ENCODE data around the gene IL2RA.
"Not testable (repeated sequence)": the region's sequence is repeated elsewhere in the genome, so short reads cannot be mapped to it uniquely, and the experiment has no call there.

The IL2RA gene

DNA sequence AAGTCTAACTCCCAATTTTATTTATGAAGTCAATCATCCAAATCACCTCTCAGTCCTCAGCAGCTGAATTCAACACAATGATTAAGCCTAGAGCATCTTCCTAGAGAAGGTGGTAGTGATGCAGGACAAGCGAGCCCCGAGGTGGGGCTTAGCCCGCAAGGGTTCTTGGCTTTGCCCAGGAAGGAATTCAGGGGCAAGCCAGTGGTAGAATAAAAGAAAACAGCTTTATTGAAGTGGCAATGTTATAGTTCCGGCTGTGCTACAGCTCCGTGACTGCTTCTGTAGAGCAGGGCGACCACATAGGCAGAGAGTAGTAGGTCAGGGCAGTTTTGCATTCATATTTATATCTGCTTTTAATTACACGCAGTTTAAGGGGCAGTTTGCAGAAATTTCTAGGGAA lies 18.1 kb downstream of the IL2RA start:
- no peaks in the 10 kb centered on the region for H3K4me1 ChIP-seq (ENCODE audit: control insufficient read depth, insufficient read depth, low read length)
- H3K9me3 ChIP-seq (ENCODE audit: control insufficient read depth, insufficient read depth, low read length): no peaks in the 10 kb centered on the region
- no peaks in the 10 kb centered on the region for H3K36me3 ChIP-seq (ENCODE audit: control insufficient read depth, insufficient read depth, low read length)
- no peak overlapping the region for H3K4me3 ChIP-seq (ENCODE audit: low read depth, low read length)
- H3K9ac ChIP-seq (ENCODE audit: low read depth, low read length): no peak overlapping the region
- no peaks in the 10 kb centered on the region for H3K27me3 ChIP-seq (ENCODE audit: control insufficient read depth, insufficient read depth, low read length)

DNA sequence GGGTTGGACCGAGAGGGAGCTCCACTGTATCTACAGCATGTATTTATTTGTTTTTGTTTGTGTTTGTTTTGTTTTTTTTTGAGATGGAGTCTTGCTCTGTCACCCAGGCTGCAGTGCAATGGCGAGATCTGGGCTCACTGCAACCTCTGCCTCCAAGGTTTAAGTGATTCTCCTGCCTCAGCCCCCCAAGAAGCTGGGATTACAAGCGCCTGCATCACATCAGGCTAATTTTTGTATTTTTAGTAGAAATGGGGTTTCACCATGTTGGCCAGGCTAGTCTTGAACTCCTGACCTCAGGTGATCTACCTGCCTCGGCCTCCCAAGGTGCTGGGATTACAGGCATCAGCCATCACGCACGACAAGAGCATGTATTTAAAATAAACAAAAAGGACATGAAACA lies 18.8 kb downstream of the IL2RA start:
- not testable (repeated sequence) for H3K4me3 ChIP-seq (ENCODE audit: low read depth, low read length); H3K36me3 ChIP-seq (ENCODE audit: control insufficient read depth, insufficient read depth, low read length); H3K9ac ChIP-seq (ENCODE audit: low read depth, low read length); H3K27me3 ChIP-seq (ENCODE audit: control insufficient read depth, insufficient read depth, low read length); H3K9me3 ChIP-seq (ENCODE audit: control insufficient read depth, insufficient read depth, low read length); H3K4me1 ChIP-seq (ENCODE audit: control insufficient read depth, insufficient read depth, low read length)

DNA sequence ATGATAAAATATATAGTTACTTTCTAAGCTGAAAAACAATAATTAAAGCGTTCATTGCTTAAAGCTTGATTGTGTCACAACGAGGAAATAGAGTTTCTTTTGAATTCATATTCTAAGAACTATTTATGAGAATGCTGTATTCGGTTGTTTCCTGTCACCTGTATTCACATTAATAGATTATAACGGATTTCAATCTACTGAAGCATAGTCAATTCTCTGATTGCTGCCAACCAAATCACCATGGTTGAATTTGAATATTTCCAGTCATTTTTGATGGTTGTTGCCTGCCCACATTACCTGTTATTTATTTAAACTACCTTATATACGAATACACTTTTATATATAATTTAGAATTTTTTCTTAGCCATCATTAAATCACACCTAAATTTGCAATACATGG lies 22.0 kb downstream of the IL2RA start:
- Histone ChIP-seq H3K36me3 (ENCODE audit: control insufficient read depth, insufficient read depth, low read length) (no peaks in the 10 kb centered on the region), H3K4me3 (ENCODE audit: low read depth, low read length) (no peak overlapping the region), H3K4me1 (ENCODE audit: control insufficient read depth, insufficient read depth, low read length) (no peaks in the 10 kb centered on the region), H3K27me3 (ENCODE audit: control insufficient read depth, insufficient read depth, low read length) (no peaks in the 10 kb centered on the region), H3K9me3 (ENCODE audit: control insufficient read depth, insufficient read depth, low read length) (no peaks in the 10 kb centered on the region), H3K9ac (ENCODE audit: low read depth, low read length) (no peak overlapping the region)

DNA sequence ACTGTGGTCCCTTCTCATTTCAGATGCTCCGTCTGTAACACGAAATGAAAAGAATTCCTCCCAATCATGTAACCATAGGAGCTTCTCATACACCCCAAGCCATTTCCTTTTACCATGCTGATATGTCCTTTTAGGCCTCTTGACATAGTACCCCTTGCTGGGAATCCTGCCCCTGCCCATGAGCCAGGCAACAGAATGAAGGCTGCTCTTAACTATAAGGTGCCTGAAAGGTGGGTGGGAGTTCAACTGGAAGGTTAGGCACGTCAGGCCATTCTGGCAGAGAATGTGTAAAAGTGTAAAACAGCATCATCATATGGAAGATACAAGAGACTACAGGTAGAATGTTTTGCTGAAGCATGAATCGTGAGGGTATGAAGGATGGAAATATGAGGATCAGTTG lies 22.5 kb downstream of the IL2RA start:
- H3K4me1 ChIP-seq (ENCODE audit: control insufficient read depth, insufficient read depth, low read length): no peaks in the 10 kb centered on the region
- no peaks in the 10 kb centered on the region for H3K9me3 ChIP-seq (ENCODE audit: control insufficient read depth, insufficient read depth, low read length)
- no peak overlapping the region for H3K4me3 ChIP-seq (ENCODE audit: low read depth, low read length)
- H3K27me3 ChIP-seq (ENCODE audit: control insufficient read depth, insufficient read depth, low read length): no peaks in the 10 kb centered on the region
- no peaks in the 10 kb centered on the region for H3K36me3 ChIP-seq (ENCODE audit: control insufficient read depth, insufficient read depth, low read length)
- H3K9ac ChIP-seq (ENCODE audit: low read depth, low read length): no peak overlapping the region

DNA sequence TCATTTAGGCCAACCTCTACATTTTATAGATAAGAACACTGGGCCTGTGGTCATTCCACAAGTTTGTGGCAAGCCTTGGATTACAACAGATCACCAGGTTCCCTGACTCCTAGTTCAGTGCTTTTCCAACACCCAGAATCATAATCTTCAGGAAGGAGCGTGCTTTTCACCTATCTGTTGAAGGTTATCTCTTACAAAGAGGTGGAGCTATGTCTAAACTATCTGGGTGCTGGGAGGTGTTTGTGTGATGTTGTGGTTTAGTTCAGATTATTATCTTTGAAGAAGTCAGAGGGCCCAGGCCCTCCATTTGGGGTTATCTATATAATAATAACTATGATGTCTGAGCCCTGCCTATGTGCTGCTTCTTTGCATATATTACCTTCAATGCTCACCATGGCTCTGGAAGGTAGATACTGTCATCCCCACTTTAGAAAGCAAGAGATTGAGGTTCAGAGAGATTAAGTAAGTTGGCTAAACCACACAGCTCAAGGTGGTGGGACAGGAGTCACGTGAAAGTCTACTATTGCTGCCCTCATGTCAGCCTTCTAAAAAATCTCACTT lies 24.0 kb downstream of the IL2RA start:
- no peaks in the 10 kb centered on the region for H3K9me3 ChIP-seq (ENCODE audit: control insufficient read depth, insufficient read depth, low read length)
- no peak overlapping the region for H3K9ac ChIP-seq (ENCODE audit: low read depth, low read length)
- no peaks in the 10 kb centered on the region for H3K4me1 ChIP-seq (ENCODE audit: control insufficient read depth, insufficient read depth, low read length)
- no peaks in the 10 kb centered on the region for H3K27me3 ChIP-seq (ENCODE audit: control insufficient read depth, insufficient read depth, low read length)
- no peaks in the 10 kb centered on the region for H3K36me3 ChIP-seq (ENCODE audit: control insufficient read depth, insufficient read depth, low read length)
- H3K4me3 ChIP-seq (ENCODE audit: low read depth, low read length): no peak overlapping the region

DNA sequence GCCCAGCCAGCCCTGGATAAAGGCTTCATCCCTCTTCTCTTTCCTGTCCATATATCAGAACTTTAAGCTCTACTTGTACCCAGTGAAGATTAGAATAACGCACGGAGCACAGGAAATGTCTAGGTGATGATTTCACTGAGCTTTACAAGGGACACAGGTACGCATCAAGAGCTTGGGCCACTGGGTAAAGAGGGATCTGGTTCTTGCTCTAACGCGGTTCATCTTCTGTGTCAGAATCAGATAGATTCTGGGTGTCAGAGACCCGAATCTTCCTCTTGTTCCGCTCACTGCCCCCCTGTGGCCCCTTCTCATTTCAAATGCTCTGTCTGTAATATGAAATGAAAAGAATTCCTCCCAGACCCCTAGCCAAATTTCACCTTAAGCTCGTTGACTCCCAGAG lies 24.7 kb downstream of the IL2RA start:
- no peaks in the 10 kb centered on the region for H3K36me3 ChIP-seq (ENCODE audit: control insufficient read depth, insufficient read depth, low read length)
- H3K9me3 ChIP-seq (ENCODE audit: control insufficient read depth, insufficient read depth, low read length): no peaks in the 10 kb centered on the region
- no peak overlapping the region for H3K9ac ChIP-seq (ENCODE audit: low read depth, low read length)
- H3K27me3 ChIP-seq (ENCODE audit: control insufficient read depth, insufficient read depth, low read length): no peaks in the 10 kb centered on the region
- no peaks in the 10 kb centered on the region for H3K4me1 ChIP-seq (ENCODE audit: control insufficient read depth, insufficient read depth, low read length)
- H3K4me3 ChIP-seq (ENCODE audit: low read depth, low read length): no peak overlapping the region

DNA sequence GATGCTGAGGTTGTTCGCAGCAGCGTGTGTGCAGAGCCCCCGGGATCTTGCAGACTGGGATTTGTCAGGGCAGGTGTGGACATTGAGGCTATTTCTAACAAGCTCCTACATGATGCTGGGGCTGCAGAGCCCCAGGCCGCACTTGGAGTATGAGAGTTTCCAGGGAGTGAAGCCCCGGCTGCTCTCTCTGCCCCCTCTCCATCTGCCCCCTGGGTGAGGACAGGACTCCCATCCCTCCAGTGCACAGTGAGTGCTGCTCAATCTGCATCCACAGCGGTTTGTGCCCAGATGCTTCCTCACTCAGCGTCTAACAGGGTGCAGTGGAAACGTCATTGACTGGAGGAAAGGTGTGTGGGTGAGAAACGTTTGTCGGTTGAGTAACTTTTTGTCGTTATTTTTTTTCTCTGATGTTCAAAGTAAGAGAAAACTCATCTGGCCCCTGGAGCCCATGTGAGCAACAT lies 25.3 kb downstream of the IL2RA start:
- no peaks in the 10 kb centered on the region for H3K9me3 ChIP-seq (ENCODE audit: control insufficient read depth, insufficient read depth, low read length)
- H3K4me3 ChIP-seq (ENCODE audit: low read depth, low read length): no peak overlapping the region
- H3K9ac ChIP-seq (ENCODE audit: low read depth, low read length): no peak overlapping the region
- H3K4me1 ChIP-seq (ENCODE audit: control insufficient read depth, insufficient read depth, low read length): no peaks in the 10 kb centered on the region
- H3K27me3 ChIP-seq (ENCODE audit: control insufficient read depth, insufficient read depth, low read length): no peaks in the 10 kb centered on the region
- no peaks in the 10 kb centered on the region for H3K36me3 ChIP-seq (ENCODE audit: control insufficient read depth, insufficient read depth, low read length)

DNA sequence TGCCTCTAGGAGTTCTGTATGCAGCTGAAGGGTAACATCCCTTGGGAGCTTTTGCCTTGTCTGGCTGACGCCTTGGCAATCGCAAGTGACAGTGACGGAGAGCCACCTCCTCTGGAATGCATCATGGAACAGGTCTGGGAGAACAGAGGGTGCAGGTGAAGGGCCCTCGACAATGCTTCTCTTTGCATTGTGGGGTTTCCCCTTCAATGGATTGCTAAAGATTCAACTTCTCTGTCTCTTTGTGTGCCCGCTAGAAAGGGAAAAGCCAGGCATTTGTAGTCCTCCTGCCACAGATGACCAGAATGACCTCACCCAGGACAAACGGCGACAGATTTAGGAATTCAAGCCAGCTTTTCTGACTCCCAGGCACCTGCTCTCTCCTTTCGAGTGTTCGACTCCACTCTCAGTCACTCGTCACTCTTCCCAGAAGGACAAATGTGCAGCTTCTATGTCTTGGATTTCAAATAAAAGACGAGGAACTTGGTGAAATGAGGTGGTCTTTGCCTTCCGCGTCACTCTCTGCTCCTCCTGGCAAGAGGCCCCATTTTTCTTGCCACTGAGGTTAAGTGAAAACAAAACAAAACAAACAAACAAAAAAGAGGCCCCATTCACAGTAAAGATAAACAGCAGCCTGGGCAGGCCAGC lies 26.1 kb downstream of the IL2RA start:
- Histone ChIP-seq H3K36me3 (ENCODE audit: control insufficient read depth, insufficient read depth, low read length) (no peaks in the 10 kb centered on the region), H3K27me3 (ENCODE audit: control insufficient read depth, insufficient read depth, low read length) (no peaks in the 10 kb centered on the region), H3K4me1 (ENCODE audit: control insufficient read depth, insufficient read depth, low read length) (no peaks in the 10 kb centered on the region), H3K9ac (ENCODE audit: low read depth, low read length) (no peak overlapping the region), H3K4me3 (ENCODE audit: low read depth, low read length) (no peak overlapping the region), H3K9me3 (ENCODE audit: control insufficient read depth, insufficient read depth, low read length) (no peaks in the 10 kb centered on the region)

DNA sequence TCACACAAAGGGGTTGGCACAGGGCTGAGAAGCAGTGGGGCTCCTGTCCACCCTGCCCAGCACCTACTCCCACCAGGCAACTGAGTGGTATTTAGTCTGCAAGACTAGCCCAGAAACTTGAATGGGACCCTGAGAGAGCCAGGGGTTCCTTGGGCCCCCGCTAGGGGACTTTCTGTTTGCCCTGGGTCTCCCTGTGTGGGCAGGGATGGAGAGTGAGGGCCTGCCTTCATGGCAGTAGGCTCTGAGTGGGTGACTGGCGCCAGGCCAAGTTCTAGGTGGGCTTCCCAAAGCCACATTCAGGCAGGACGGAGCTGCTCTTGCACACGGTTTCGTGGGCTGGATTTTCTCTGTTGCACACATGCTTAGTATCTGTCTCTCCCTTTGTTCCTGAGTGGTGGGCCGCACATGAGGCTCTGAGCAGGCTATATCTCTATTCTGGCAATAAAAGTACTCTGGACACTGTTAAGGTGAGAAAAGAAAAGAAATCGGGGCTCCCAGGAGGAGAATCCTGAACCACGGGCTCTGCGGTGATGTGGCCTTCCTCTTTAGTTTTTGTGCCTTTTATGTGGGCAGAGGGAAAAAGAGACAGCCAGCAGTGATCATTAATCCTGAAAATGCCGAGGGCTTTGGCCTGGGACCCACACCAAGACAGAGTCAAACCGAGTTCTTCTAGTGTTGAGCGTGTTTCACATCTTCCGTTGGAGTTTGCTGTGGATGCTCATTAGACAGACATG lies 26.9 kb downstream of the IL2RA start:
- H3K4me1 ChIP-seq (ENCODE audit: control insufficient read depth, insufficient read depth, low read length): no peaks in the 10 kb centered on the region
- H3K27me3 ChIP-seq (ENCODE audit: control insufficient read depth, insufficient read depth, low read length): no peaks in the 10 kb centered on the region
- H3K9me3 ChIP-seq (ENCODE audit: control insufficient read depth, insufficient read depth, low read length): no peaks in the 10 kb centered on the region

DNA sequence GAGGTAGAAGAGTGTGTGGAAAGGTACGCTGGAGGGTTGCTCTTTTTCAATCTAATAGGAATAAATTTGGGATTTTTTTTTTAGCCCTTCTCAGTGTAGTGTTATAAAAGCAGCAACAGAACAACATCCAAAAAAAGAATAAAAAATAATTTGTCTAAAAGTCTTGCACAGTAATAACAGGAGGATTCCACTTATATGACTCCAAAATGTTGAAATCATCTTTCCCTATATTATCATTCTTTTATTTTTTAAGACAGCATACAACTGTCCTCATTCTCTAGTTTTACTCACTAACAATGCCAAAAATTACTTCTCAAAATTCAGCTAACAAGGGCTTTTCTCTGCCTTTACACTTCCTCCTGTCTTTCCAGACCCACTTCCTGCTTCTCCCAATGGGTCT lies 27.8 kb downstream of the IL2RA start:
- H3K4me3 ChIP-seq (ENCODE audit: low read depth, low read length): no peak overlapping the region
- no peak overlapping the region for H3K9ac ChIP-seq (ENCODE audit: low read depth, low read length)
- no peaks in the 10 kb centered on the region for H3K36me3 ChIP-seq (ENCODE audit: control insufficient read depth, insufficient read depth, low read length)

More for the DNA sequence above, 26.9 kb downstream of the IL2RA start:
- H3K36me3 ChIP-seq (ENCODE audit: control insufficient read depth, insufficient read depth, low read length): no peaks in the 10 kb centered on the region
- no peak overlapping the region for H3K9ac ChIP-seq (ENCODE audit: low read depth, low read length)
- no peak overlapping the region for H3K4me3 ChIP-seq (ENCODE audit: low read depth, low read length)

DNA sequence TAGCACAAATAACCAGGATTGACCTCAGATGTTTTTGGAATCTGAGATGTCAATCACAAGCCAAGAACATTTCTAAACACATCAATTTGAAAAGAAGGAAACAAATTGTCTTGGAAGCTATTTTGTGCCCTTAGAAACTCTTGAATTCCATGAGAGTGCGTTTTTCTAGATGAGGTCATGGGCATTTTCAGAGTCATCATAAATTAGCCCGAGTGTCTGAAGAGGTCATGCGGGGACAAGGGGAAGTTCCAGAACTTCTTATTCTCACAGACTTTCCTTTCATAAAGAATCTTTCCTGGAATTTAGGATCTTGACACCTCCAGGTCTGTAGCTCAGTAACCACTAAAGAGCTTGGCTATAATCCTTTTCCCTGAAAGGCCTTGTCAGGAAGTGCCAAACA lies 28.2 kb downstream of the IL2RA start:
- H3K4me3 ChIP-seq (ENCODE audit: low read depth, low read length): no peak overlapping the region
- H3K27me3 ChIP-seq (ENCODE audit: control insufficient read depth, insufficient read depth, low read length): no peaks in the 10 kb centered on the region
- no peaks in the 10 kb centered on the region for H3K36me3 ChIP-seq (ENCODE audit: control insufficient read depth, insufficient read depth, low read length)
- no peaks in the 10 kb centered on the region for H3K4me1 ChIP-seq (ENCODE audit: control insufficient read depth, insufficient read depth, low read length)
- no peaks in the 10 kb centered on the region for H3K9me3 ChIP-seq (ENCODE audit: control insufficient read depth, insufficient read depth, low read length)
- no peak overlapping the region for H3K9ac ChIP-seq (ENCODE audit: low read depth, low read length)

More for the DNA sequence above, 27.8 kb downstream of the IL2RA start:
- Histone ChIP-seq H3K9me3 (ENCODE audit: control insufficient read depth, insufficient read depth, low read length) (no peaks in the 10 kb centered on the region), H3K4me1 (ENCODE audit: control insufficient read depth, insufficient read depth, low read length) (no peaks in the 10 kb centered on the region), H3K27me3 (ENCODE audit: control insufficient read depth, insufficient read depth, low read length) (no peaks in the 10 kb centered on the region)

DNA sequence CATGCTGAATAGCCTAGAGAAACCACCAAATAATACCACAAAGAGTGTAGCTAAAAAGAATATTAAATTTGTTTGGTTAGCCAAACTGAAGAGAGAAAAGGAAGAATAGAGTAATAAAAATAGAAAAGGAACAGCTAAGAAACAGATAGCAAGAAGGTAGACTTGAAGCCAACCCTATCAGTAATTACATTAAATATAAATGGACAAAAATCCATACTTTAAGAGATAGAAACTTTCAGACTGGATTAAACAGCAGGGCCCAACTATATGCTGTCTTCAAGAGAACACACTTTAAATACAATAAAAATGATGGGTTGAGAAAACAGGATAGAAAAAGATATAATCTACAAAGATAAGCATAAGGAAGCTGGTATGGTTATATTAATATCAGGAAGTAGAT lies 31.2 kb downstream of the IL2RA start:
- Histone ChIP-seq H3K27me3 (ENCODE audit: control insufficient read depth, insufficient read depth, low read length) (no peaks in the 10 kb centered on the region), H3K4me3 (ENCODE audit: low read depth, low read length) (no peak overlapping the region), H3K9ac (ENCODE audit: low read depth, low read length) (no peak overlapping the region), H3K36me3 (ENCODE audit: control insufficient read depth, insufficient read depth, low read length) (no peaks in the 10 kb centered on the region), H3K4me1 (ENCODE audit: control insufficient read depth, insufficient read depth, low read length) (no peaks in the 10 kb centered on the region), H3K9me3 (ENCODE audit: control insufficient read depth, insufficient read depth, low read length) (no peaks in the 10 kb centered on the region)

All from iPS-15b (cell line).